ENCODE data around the gene LRCOL1. TPM values are rescaled to one million over a fixed set of nuclear protein-coding genes. Genes with fewer than 3 reads are reported as not detected.

Gene LRCOL1
- total and polyA plus RNA-seq, 2 of the 8 experiments (the other 6 are each of a cell fraction or from before 2014, with no cell fraction given), result not detected

- ChIA-PET POLR2A (ENCODE audit: partially characterized antibody) (interaction anchor here (1.1 to 1.2 kb wide), 2 partner anchors 9 to 11 kb away, joined by 5 to 7 read pairs; no protein-coding TSS in a partner anchor), CTCF (ENCODE audit: partially characterized antibody) (interaction anchor here (0.7 kb wide), 1 partner anchor 155 kb away, joined by 3 read pairs; no protein-coding TSS in a partner anchor)
- Histone ChIP-seq H3K36me3 (ENCODE audit: control insufficient read depth in 2 of 4, insufficient read depth in 4 of 4, low read length in 3 of 4) (peaks cover 3 to 73% (median 22%) of the 10 kb centered on the region in 4 experiments; a peak in 7 of 8 replicates), H3K79me2 (ENCODE audit: control insufficient read depth in 1 of 2, insufficient read depth in 2 of 2, low read length in 2 of 2) (no peaks in the 10 kb centered on the region), H2BK12ac (ENCODE audit: low read depth, low read length) (no peak overlapping the region), H4K8ac (ENCODE audit: extremely low read depth, insufficient read depth, low read length) (no peak overlapping the region), H2BK20ac (ENCODE audit: low read length) (no peak overlapping the region), H3K23me2 (ENCODE audit: low read depth, low read length) (no peaks in the 10 kb centered on the region), H4K91ac (replicated peaks; ENCODE audit: insufficient read length, low read length) (no peak overlapping the region), H3K9me3 (ENCODE audit: insufficient read depth in 2 of 2, low read depth in 1 of 2, low read length in 1 of 2) (no peaks in the 10 kb centered on the region), H3K23ac (ENCODE audit: insufficient read length) (no peak overlapping the region), H3K4me2 (ENCODE audit: insufficient read depth in 1 of 2, low read depth in 2 of 2, low read length in 2 of 2) (no peak overlapping the region), H4K5ac (ENCODE audit: insufficient read length, low read depth, low read length) (no peak overlapping the region), H3K27ac (ENCODE audit: low read depth, low read length) (no peak overlapping the region), H3K9ac (replicated peaks in 1 of 4; ENCODE audit: extremely low read depth in 1 of 4, low read depth in 3 of 4, low read length in 3 of 4) (no peak overlapping the region), H2BK120ac (replicated peaks; ENCODE audit: low read depth, low read length) (no peak overlapping the region), H3K18ac (ENCODE audit: extremely low read depth, low read length) (no peak overlapping the region), H3K79me1 (ENCODE audit: low read depth, low read length) (no peaks in the 10 kb centered on the region), H2AFZ (ENCODE audit: low read length) (no peak overlapping the region), H2BK15ac (ENCODE audit: low read length) (no peak overlapping the region), H3K56ac (replicated peaks; ENCODE audit: insufficient read length, low read depth, low read length) (no peak overlapping the region), H4K20me1 (replicated peaks in 1 of 2; ENCODE audit: control insufficient read depth in 1 of 2, insufficient read depth in 2 of 2, low read length in 2 of 2) (peaks cover 12 to 32% of the 10 kb centered on the region in 2 experiments), H3K27me3 (replicated peaks in 1 of 4; ENCODE audit: control insufficient read depth in 3 of 4, extremely low read depth in 1 of 4, insufficient read depth in 3 of 4, low read length in 3 of 4) (peaks cover 0 to 2% (median 0%) of the 10 kb centered on the region in 4 experiments; a peak in 2 of 7 replicates), H3K4me1 (replicated peaks in 1 of 4; ENCODE audit: control insufficient read depth in 3 of 4, insufficient read depth in 4 of 4, low read length in 3 of 4) (no peaks in the 10 kb centered on the region), H3K4me3 (ENCODE audit: extremely low read depth in 1 of 4, insufficient read depth in 2 of 4, low read depth in 3 of 4, low read length in 4 of 4) (no peak overlapping the region), H3K4ac (replicated peaks; ENCODE audit: insufficient read length, low read depth, low read length) (no peak overlapping the region), H2BK5ac (ENCODE audit: low read depth, low read length) (no peak overlapping the region), H2AK5ac (ENCODE audit: low read depth, low read length) (no peak overlapping the region), H3K14ac (ENCODE audit: insufficient read length) (no peak overlapping the region)
- 93% methylated on average over 26 of the region's 39 CpGs; no CpG with 5 or more reads in 1 of the 2 experiments for WGBS, 2 experiments (ENCODE audit: extremely low coverage in 1 of 2, insufficient coverage in 1 of 2, insufficient read length in 1 of 2, insufficient replicate concordance in 2 of 2, low coverage in 1 of 2, low lambda C conversion rate in 2 of 2, missing lambda C conversion rate in 1 of 2)
- no peak for FAIRE-seq
- DNase-seq (ENCODE audit: low read depth in 1 of 2, low spot score in 2 of 2), result no peak
- no peak for TF ChIP-seq MAX (IDR thresholded peaks at IDR 0.05)
- TF ChIP-seq SIX5 (IDR thresholded peaks at IDR 0.05; ENCODE audit: low read depth, low read length), result no peak
- TF ChIP-seq ATF3 (IDR thresholded peaks at IDR 0.05; ENCODE audit: insufficient read depth, low read depth, low read length), result no peak
- no peak for TF ChIP-seq CHD2 (IDR thresholded peaks at IDR 0.05; ENCODE audit: low read length)
- TF ChIP-seq GTF2F1 (IDR thresholded peaks at IDR 0.05; ENCODE audit: borderline replicate concordance, low read depth, low read length), result no peak
- TF ChIP-seq HDAC6 (IDR thresholded peaks at IDR 0.05; ENCODE audit: low read depth, low read length), result no peak
- no peak for TF ChIP-seq GABPA (IDR thresholded peaks at IDR 0.05; ENCODE audit: borderline replicate concordance, insufficient read depth, low read length)
- no peak for TF ChIP-seq POU5F1 (IDR thresholded peaks at IDR 0.05; ENCODE audit: low read depth, low read length)
- no peak for TF ChIP-seq TAF1 (IDR thresholded peaks at IDR 0.05; ENCODE audit: low read depth, low read length)
- no peak for TF ChIP-seq KDM4A (IDR thresholded peaks at IDR 0.05; ENCODE audit: low read depth, low read length, severe bottlenecking)
- no peak for TF ChIP-seq KDM5A (IDR thresholded peaks at IDR 0.05; ENCODE audit: low read length)
- TF ChIP-seq CBX5 (IDR thresholded peaks at IDR 0.05; ENCODE audit: low read depth, low read length), result no peak
Observed at GRCh38 chr12:132574271-132574996, 35.9 kb downstream of the LRCOL1 start.

Data from H1 (cell line).